RKO (cell line): ENCODE results near the gene PRR33.
"Not testable (repeated sequence)": the region's sequence is repeated elsewhere in the genome, so short reads cannot be mapped to it uniquely, and the experiment has no call there.

Experiments used
- DNase-seq: peaks from one replicate; pipeline ENCODE4 v3.0.0-alpha.2; 2016; ENCODE audit warnings: low spot score

The PRR33 gene

GRCh38 chr11:1875851-1876301, 15.8 kb downstream of the PRR33 start:
- not testable (repeated sequence) for DNase-seq

- no peak for DNase-seq
These were observed 16.4 kb downstream of the PRR33 start for GRCh38 chr11:1875093-1875850.

- DNase-seq = not testable (repeated sequence)
These were observed 17.1 kb downstream of the PRR33 start for GRCh38 chr11:1874441-1875092.

- not testable (repeated sequence) for DNase-seq
These were observed 17.9 kb downstream of the PRR33 start for GRCh38 chr11:1873813-1874150.

- DNase-seq = no peak
These were observed 18.5 kb downstream of the PRR33 start for GRCh38 chr11:1873048-1873812.

- DNase-seq = no peak
These were observed 19.3 kb downstream of the PRR33 start for GRCh38 chr11:1872267-1872985.

- DNase-seq = no peak
These were observed 20.2 kb downstream of the PRR33 start for GRCh38 chr11:1871531-1871930.

GRCh38 chr11:1870721-1871466, 20.8 kb downstream of the PRR33 start:
- DNase-seq = no peak

GRCh38 chr11:1870326-1870696, 21.4 kb downstream of the PRR33 start:
- no peak for DNase-seq

GRCh38 chr11:1869427-1870325, 22.0 kb downstream of the PRR33 start:
- no peak for DNase-seq

GRCh38 chr11:1868636-1869291, 22.9 kb downstream of the PRR33 start:
- DNase-seq = no peak

GRCh38 chr11:1868056-1868635, 23.5 kb downstream of the PRR33 start:
- DNase-seq = no peak

GRCh38 chr11:1867381-1867780, 24.3 kb downstream of the PRR33 start:
- no peak for DNase-seq

- no peak for DNase-seq
These were observed 24.9 kb downstream of the PRR33 start for GRCh38 chr11:1866776-1867175.

GRCh38 chr11:1866226-1866625, 25.5 kb downstream of the PRR33 start:
- no peak for DNase-seq

- no peak for DNase-seq
These were observed 26.6 kb downstream of the PRR33 start for GRCh38 chr11:1864831-1865665.

- no peak for DNase-seq
These were observed 27.5 kb downstream of the PRR33 start for GRCh38 chr11:1864231-1864630.

- DNase-seq = no peak
These were observed 28.1 kb downstream of the PRR33 start for GRCh38 chr11:1863352-1864216.
